GM23338 (cell line): ENCODE results near the gene FRG2.
"Not testable (repeated sequence)": the region's sequence is repeated elsewhere in the genome, so short reads cannot be mapped to it uniquely, and the experiment has no call there.

Source experiments
- CTCF ChIP-seq, 2 experiments: fragments of 200-600 bp in 1 of 2; sonication (generic) in 1 of 2; conservative IDR thresholded peaks; 2 replicates each; pipeline versions ENCODE4 v1.5.1 to v1.6.1; 2016 to 2017; ENCODE audit warnings: antibody characterized with exemption in 2 of 2, low read depth in 2 of 2, mild to moderate bottlenecking in 2 of 2, moderate library complexity in 1 of 2
- ETS1 ChIP-seq: IDR thresholded peaks from 2 replicates; pipeline ENCODE4 v1.6.1; 2016; ENCODE audit warnings: antibody characterized with exemption
- EZH2 ChIP-seq: fragments of 200-600 bp; sonication (generic); IDR thresholded peaks from one replicate; pipeline ENCODE4 v1.8.0; 2017; ENCODE audit warnings: antibody characterized with exemption, mild to moderate bottlenecking, low read depth; ENCODE audit not compliant: unreplicated experiment
- EZH2phosphoT487 ChIP-seq: fragments of 200-600 bp; sonication (generic); IDR thresholded peaks from one replicate; pipeline ENCODE4 v1.8.1; 2018; ENCODE audit warnings: antibody characterized with exemption; ENCODE audit not compliant: unreplicated experiment
- JUNB ChIP-seq: IDR thresholded peaks from one replicate; pipeline ENCODE4 v1.6.1; 2016; ENCODE audit warnings: antibody characterized with exemption; ENCODE audit not compliant: unreplicated experiment
- NANOG ChIP-seq: IDR thresholded peaks from 2 replicates; pipeline ENCODE4 v1.6.1; 2016; ENCODE audit warnings: antibody characterized with exemption, borderline replicate concordance
- POLR2AphosphoS5 ChIP-seq: IDR thresholded peaks from 2 replicates; pipeline ENCODE4 v1.6.1; 2016; ENCODE audit warnings: antibody characterized with exemption, low read depth
- REST ChIP-seq: IDR thresholded peaks from one replicate; pipeline ENCODE4 v1.6.1; 2018; ENCODE audit warnings: antibody characterized with exemption; ENCODE audit not compliant: unreplicated experiment
- STAT1 ChIP-seq: IDR thresholded peaks from one replicate; pipeline ENCODE4 v1.6.1; 2016; ENCODE audit warnings: antibody characterized with exemption; ENCODE audit not compliant: unreplicated experiment
- ZNF462 ChIP-seq: fragments of 250-450 bp; sonication (Bioruptor Pico); IDR thresholded peaks from 2 replicates; pipeline ENCODE4 v1.5.0; 2020; ENCODE audit warnings: mild to moderate bottlenecking, moderate library complexity

- TF ChIP-seq EZH2, result peak; percentile 95
- not testable (repeated sequence) for TF ChIP-seq JUNB; CTCF (conservative IDR thresholded peaks at IDR 0.05; ENCODE audit: low read depth in 2 of 2); POLR2AphosphoS5; STAT1; REST; NANOG; ZNF462 (CRISPR knock-in tag); ETS1
- TF ChIP-seq EZH2phosphoT487, result peak; percentile 72
Observed at GRCh38 chr4:190064805-190065204, 37.7 kb upstream of the FRG2 start.
